ENCODE data around the gene CDC42BPA. TPM values are rescaled to one million over a fixed set of nuclear protein-coding genes. Genes with fewer than 3 reads are reported as not detected.

The CDC42BPA gene
- total and polyA plus RNA-seq, 2 of the 13 experiments (the other 11 are each of a cell fraction or from before 2014, with no cell fraction given): 6.5 to 16.0 TPM

DNA sequence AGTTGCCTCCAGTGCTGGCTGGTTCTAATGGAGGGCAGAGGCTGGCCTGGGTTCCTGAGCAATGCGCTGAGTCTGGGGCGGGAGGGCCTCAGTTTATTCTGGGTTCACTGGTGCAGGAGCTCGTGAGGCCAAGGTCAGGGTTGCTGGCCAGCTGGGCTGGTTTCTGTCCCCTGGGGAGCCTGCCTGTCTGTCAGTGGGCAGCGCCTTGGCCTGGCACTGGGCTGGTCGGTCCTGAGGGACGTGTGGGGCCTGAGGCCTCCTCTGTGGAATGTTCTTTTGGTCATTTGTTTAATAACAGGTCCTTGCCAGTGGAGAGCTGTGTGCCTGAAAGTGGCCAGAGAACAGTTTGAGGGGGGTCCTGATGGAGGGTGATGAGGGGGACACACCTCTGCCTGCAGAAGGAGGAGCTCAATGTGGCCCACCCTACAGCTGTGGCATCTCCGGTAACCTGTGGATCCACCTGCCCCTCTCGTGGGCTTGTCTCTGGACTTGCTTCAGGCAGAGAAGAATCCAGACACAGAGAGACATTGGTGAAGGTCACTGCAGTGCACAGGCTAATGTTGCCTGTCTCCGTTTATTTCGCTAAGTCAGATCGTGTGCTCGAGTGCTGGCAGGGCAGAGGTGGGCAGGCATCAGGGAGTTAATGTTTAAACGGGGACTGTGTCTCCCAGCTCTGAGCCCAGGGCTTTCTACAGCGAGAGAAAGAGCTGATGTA is 343.6 kb downstream of the CDC42BPA start (continued):
- TF ChIP-seq MED1 (CRISPR knock-in tag; IDR thresholded peaks at IDR 0.05) (peak; percentile 19), RERE (CRISPR knock-in tag; IDR thresholded peaks at IDR 0.05; ENCODE audit: low read depth) (no peak), ZNF616 (CRISPR knock-in tag; IDR thresholded peaks at IDR 0.05; ENCODE audit: low read depth) (no peak), ZNF318 (CRISPR knock-in tag; IDR thresholded peaks at IDR 0.05) (0 out of 2 replicates have a peak, but pooled peaks have one; percentile 0), TOPORS (CRISPR knock-in tag; IDR thresholded peaks at IDR 0.05) (no peak), NCOA1 (CRISPR knock-in tag; IDR thresholded peaks at IDR 0.05) (no peak), SMAD3 (CRISPR knock-in tag; IDR thresholded peaks at IDR 0.05) (no peak), WIZ (CRISPR knock-in tag; IDR thresholded peaks at IDR 0.05) (no peak; the same call in 1 of the 2 replicates)
- TF ChIP-seq, protein P1, sequence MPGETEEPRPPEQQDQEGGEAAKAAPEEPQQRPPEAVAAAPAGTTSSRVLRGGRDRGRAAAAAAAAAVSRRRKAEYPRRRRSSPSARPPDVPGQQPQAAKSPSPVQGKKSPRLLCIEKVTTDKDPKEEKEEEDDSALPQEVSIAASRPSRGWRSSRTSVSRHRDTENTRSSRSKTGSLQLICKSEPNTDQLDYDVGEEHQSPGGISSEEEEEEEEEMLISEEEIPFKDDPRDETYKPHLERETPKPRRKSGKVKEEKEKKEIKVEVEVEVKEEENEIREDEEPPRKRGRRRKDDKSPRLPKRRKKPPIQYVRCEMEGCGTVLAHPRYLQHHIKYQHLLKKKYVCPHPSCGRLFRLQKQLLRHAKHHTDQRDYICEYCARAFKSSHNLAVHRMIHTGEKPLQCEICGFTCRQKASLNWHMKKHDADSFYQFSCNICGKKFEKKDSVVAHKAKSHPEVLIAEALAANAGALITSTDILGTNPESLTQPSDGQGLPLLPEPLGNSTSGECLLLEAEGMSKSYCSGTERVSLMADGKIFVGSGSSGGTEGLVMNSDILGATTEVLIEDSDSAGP (CRISPR knock-in tag; IDR thresholded peaks at IDR 0.05; ENCODE audit: borderline replicate concordance): peak; percentile 56; the same call in 1 of the 2 replicates
